A549 treated with Hydrocortisone at 1 μM for 4 hours (cell line): Measurements from ENCODE around the gene BAG3. TPM values are rescaled to one million over a fixed set of nuclear protein-coding genes. Genes with fewer than 3 reads are reported as not detected.

Source experiments
- total RNA-seq: library from RNA; stranded (reverse); fragments of 200-300 nt; extraction: Qiagen RNA extraction; gene quantifications from 5 replicates; pipeline ENCODE4 v1.2.3, GENCODE V29; 2022

The BAG3 gene
- 230 to 264 TPM (median 258 TPM) in 5 replicates for total RNA-seq

GRCh38 chr10:119650692-119651513 is at the start of gene BAG3:
Gene BAG3 (plus strand): TSS chr10:119651380. CDS start chr10:119651676, 296 bp downstream.

GRCh38 chr10:119725828-119726675 is 74.9 kb downstream of the BAG3 start, which contains the start of gene INPP5F:
Gene INPP5F (plus strand): TSS chr10:119726050. CDS start chr10:119726263, 213 bp downstream.

Other genes starting within 250 kb of the BAG3 start
- 47.3 to 56.1 TPM (median 52.7 TPM) in 5 replicates for gene RGS10, start 108.7 kb upstream of the BAG3 start, total RNA-seq
- 85.9 to 102 TPM (median 90.8 TPM) in 5 replicates for gene TIAL1, start 54.4 kb upstream of the BAG3 start, total RNA-seq
- gene INPP5F, start 74.7 kb downstream of the BAG3 start, total RNA-seq = 8.3 to 11.4 TPM (median 10.5 TPM) in 5 replicates
- 76.8 to 92.4 TPM (median 89.8 TPM) in 5 replicates for gene MCMBP, start 221.5 kb downstream of the BAG3 start, total RNA-seq
- 43.0 to 50.5 TPM (median 49.0 TPM) in 5 replicates for gene SEC23IP, start 241.3 kb downstream of the BAG3 start, total RNA-seq